Thyroid gland (tissue), 4 donors: ENCODE results near the gene VAMP5. TPM values are rescaled to one million over a fixed set of nuclear protein-coding genes. Genes with fewer than 3 reads are reported as not detected.

Experiments
- DNase-seq, 2 donors: peaks; one replicate each; pipeline ENCODE4 v3.0.0-alpha.2; 2019
- H3K27ac ChIP-seq, 3 donors: fragments of 200-600 bp; sonication (generic); 1 replicate in 2 of 3; 2 replicates in 1 of 3; pipeline ENCODE4 v1.5.1; 2016 to 2019; ENCODE audit warnings: mild to moderate bottlenecking in 1 of 3, moderate library complexity in 1 of 3
- H3K27me3 ChIP-seq: fragments of 200-600 bp; sonication (generic); one replicate; pipeline ENCODE4 v1.5.1; 2019
- H3K36me3 ChIP-seq, 2 donors: fragments of 200-600 bp; sonication (generic); one replicate each; pipeline ENCODE4 v1.5.1; 2016 to 2019
- H3K4me1 ChIP-seq, 2 donors: fragments of 200-600 bp; sonication (generic); one replicate each; pipeline ENCODE4 v1.5.1; 2017 to 2019
- H3K4me3 ChIP-seq, 3 donors: fragments of 200-600 bp; sonication (generic); replicated peaks in 1 of 3; 1 replicate in 2 of 3; 2 replicates in 1 of 3; pipeline ENCODE4 v1.5.1; 2016; ENCODE audit warnings: mild to moderate bottlenecking in 1 of 3
- H3K9me3 ChIP-seq: fragments of 200-600 bp; sonication (generic); one replicate; pipeline ENCODE4 v1.5.1; 2017
- POLR2A ChIP-seq, 2 donors: fragments of 450-650 bp; IDR thresholded peaks; one replicate each; pipeline ENCODE4 v1.6.1; 2017; ENCODE audit warnings: antibody characterized with exemption in 2 of 2, mild to moderate bottlenecking in 2 of 2, moderate library complexity in 1 of 2
- WGBS, 2 donors: methylation state at CpG; one replicate each; pipeline ENCODE4 v1.1.5; 2017; 5-methylcytosine and 5-hydroxymethylcytosine counted together
- intact Hi-C: fragments of 100-400 bp; cut with DNase I; formaldehyde crosslinking; loops from one replicate; pipeline ENCODE4 v1.15.1; 2023
- total RNA-seq, 4 donors: library from RNA; depleted of rRNA; stranded (reverse); fragments of >200 nt; gene quantifications; one replicate each; pipeline ENCODE4 v1.2.3, GENCODE V29; 2016
- TF ChIP-seq, protein P1 (sequence below), 6 experiments: fragments of 200-600 bp in 3 of 6; fragments of 450-650 bp in 3 of 6; sonication (generic) in 3 of 6; IDR thresholded peaks; one replicate each; pipeline ENCODE4 v1.5.1; 2016 to 2019; ENCODE audit warnings: antibody characterized with exemption in 6 of 6, mild to moderate bottlenecking in 2 of 6, inconsistent platforms in 1 of 6, moderate library complexity in 1 of 6

The VAMP5 gene
- total RNA-seq, 4 donors from 2014 or later: 13.6 to 41.3 (median 20.7) TPM

DNA sequence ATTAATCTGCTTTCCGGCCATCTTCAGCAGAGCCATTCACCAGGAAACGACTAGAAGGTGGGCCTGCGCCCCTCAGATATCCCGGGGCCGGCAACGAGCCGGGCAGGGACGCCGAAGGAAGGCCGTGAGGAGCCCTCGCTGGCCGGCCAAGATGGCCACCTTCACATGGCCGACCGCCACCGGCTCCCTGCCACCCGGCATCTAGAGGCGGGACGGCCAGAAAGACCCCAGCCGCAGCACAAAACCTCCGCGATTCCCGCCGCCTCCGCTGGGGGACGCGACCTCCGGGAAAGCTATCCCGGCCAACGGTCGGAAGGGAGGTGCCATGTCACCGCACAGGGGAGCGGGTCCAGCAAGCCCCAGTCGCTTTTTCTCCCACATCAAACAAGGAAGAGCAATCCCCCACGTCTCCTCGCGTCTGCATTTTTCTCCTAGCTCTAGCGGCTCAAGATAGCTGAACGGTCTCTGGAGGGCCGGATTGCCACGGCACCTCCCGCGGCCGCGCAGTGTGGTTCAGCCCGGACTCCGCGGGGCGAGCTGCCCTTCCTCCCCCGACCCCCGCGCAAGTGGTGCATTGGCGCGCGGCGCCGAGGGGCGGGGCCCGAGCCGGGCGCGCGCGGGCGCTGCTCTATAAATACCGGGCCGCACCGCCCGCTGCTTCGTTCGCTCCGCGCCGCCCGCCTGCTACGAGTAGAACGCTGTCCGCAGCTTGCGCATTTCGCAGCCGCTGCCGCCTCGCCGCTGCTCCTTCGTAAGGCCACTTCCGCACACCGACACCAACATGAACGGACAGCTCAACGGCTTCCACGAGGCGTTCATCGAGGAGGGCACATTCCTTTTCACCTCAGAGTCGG, 45.5 kb upstream of the VAMP5 start, which contains the start of gene MAT2A:
MAT2A (plus strand) TSS at position 662 of the 854 bp plus-strand sequence; CDS start at position 782, 120 bp downstream.
- intact Hi-C loops: no loop called here
- DNase-seq: peak; percentile 95 to 96
- Histone ChIP-seq H3K27ac (peak within 1 kb of the TSS; percentile 97 to 100 (median 98)), H3K4me1 (peaks cover 31 to 38% of the 10 kb centered on the region in 2 donors), H3K27me3 (no peaks in the 10 kb centered on the region), H3K9me3 (no peaks in the 10 kb centered on the region), H3K36me3 (peaks cover 28 to 35% of the 10 kb centered on the region in 2 donors), H3K4me3 (peak within 1 kb of the TSS; percentile 52 to 94 (median 89))
- TF ChIP-seq, protein P1, sequence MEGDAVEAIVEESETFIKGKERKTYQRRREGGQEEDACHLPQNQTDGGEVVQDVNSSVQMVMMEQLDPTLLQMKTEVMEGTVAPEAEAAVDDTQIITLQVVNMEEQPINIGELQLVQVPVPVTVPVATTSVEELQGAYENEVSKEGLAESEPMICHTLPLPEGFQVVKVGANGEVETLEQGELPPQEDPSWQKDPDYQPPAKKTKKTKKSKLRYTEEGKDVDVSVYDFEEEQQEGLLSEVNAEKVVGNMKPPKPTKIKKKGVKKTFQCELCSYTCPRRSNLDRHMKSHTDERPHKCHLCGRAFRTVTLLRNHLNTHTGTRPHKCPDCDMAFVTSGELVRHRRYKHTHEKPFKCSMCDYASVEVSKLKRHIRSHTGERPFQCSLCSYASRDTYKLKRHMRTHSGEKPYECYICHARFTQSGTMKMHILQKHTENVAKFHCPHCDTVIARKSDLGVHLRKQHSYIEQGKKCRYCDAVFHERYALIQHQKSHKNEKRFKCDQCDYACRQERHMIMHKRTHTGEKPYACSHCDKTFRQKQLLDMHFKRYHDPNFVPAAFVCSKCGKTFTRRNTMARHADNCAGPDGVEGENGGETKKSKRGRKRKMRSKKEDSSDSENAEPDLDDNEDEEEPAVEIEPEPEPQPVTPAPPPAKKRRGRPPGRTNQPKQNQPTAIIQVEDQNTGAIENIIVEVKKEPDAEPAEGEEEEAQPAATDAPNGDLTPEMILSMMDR (IDR thresholded peaks at IDR 0.05): peak; percentile 39 to 84 (median 78)
- peak; percentile 98 to 100 for TF ChIP-seq POLR2A (IDR thresholded peaks at IDR 0.05)
- 1 to 2% methylated on average over 32 to 40 of the region's 92 CpGs for WGBS, 2 donors

DNA sequence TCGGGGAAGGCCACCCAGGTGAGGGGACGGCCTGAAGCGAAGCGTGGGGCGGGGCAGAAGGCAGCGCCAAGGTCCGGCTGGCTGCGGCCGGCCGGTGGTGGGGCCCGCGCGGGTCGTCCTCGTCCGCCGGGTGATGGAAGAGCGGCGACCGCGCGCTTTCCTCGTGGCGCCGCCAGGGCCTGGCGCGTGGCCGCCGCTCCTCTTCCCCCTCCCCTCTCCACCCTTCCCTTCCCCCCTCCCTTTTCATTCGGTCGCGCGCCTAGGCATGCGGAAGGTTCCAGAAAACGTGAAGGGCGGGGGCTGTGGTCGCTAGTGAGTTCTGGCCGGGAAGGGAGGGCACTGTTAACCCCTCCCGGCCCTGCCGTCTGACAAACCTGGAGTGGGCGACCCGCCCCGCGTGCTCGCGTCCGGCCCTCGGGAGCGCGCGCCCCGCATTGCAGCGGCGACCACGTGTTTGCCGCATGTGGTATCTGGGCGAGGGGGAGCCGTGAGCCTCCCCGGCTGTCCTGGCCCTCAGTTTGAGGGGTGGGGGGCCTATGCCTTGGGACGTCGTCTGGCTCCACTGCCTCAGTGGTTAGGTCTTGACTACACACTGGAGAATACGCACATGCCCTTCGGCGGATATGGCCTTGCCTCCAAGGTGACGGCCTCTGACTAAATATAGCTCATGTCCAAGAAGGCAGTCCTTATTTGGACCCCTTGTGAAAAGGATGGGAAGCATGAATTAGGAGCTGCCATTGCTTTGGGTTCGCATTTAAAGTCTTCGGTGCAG, 44.7 kb upstream of the VAMP5 start:
- intact Hi-C loops: loop anchor here (10.0 kb wide), 1 partner anchor 215 kb away; the partner anchor contains the start of gene TGOLN2
- 0% methylated on average over 27 to 48 of the region's 67 CpGs for WGBS, 2 donors
- Histone ChIP-seq H3K27ac (peak overlapping the region; percentile 97 to 100 (median 98)), H3K4me1 (peaks cover 31 to 38% of the 10 kb centered on the region in 2 donors), H3K4me3 (peak overlapping the region; percentile 52 to 94 (median 89)), H3K9me3 (no peaks in the 10 kb centered on the region), H3K27me3 (no peaks in the 10 kb centered on the region), H3K36me3 (peaks cover 36 to 43% of the 10 kb centered on the region in 2 donors)
- peak; percentile 60 to 63 for DNase-seq
- no peak for TF ChIP-seq POLR2A (IDR thresholded peaks at IDR 0.05)
- TF ChIP-seq, protein P1 (IDR thresholded peaks at IDR 0.05): no peak

DNA sequence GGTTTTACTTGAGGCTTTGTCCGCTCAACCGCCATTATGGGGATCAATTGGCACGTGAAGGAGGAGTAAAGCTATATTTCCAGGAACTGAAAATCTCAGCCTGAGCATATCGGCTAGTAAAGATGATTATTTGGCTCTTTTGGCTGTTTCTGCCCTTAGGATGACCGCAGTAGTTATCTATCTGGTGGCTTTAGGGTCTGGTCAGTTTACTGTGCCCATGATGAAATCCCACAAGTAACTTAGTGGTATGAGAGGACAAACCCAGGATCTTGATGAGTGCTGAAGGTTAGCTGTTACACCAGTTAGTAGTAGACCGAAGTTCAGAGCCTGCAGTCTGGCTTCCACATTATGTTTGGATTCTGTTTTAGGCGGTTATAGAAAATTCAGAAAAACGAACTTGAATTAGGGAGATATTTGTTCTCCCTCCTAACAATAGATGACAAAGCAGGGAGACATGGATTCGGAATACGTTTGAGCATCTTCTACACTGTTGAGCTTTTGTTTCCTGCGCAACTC, 44.0 kb upstream of the VAMP5 start:
- peaks cover 43 to 49% of the 10 kb centered on the region in 2 donors for H3K36me3 ChIP-seq
- peaks cover 31 to 38% of the 10 kb centered on the region in 2 donors for H3K4me1 ChIP-seq
- no peak for TF ChIP-seq POLR2A (IDR thresholded peaks at IDR 0.05)
- TF ChIP-seq, protein P1 (IDR thresholded peaks at IDR 0.05): no peak
- 4 to 7% methylated on average over 11 of the region's 11 CpGs for WGBS, 2 donors
- intact Hi-C loops: loop anchor here (10.0 kb wide), 1 partner anchor 215 kb away; the partner anchor contains the start of gene TGOLN2
- peak overlapping the region; percentile 52 to 94 (median 89) for H3K4me3 ChIP-seq
- H3K9me3 ChIP-seq: no peaks in the 10 kb centered on the region
- no peaks in the 10 kb centered on the region for H3K27me3 ChIP-seq
- no peak for DNase-seq
- peak overlapping the region; percentile 97 to 100 (median 98) for H3K27ac ChIP-seq

DNA sequence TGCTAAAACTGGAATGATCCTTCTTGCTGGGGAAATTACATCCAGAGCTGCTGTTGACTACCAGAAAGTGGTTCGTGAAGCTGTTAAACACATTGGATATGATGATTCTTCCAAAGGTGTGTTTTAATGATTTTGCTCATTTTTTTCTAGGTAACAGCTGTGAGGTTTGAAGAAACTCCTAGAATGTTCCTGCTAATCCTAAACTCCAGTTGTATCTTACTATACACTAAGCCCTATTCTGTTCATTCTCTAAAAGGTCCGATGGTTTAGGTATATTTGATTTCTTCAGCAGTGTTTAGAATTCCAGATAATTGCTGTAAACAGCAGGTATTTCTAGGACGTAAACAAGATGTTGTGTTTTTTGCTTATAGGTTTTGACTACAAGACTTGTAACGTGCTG, 43.0 kb upstream of the VAMP5 start:
- Histone ChIP-seq H3K36me3 (peaks cover 54 to 60% of the 10 kb centered on the region in 2 donors), H3K27me3 (no peaks in the 10 kb centered on the region), H3K4me1 (peaks cover 31 to 38% of the 10 kb centered on the region in 2 donors), H3K27ac (peak overlapping the region; percentile 97 to 100 (median 98)), H3K4me3 (peak overlapping the region in 2 of 3 donors; percentile 89 to 94), H3K9me3 (no peaks in the 10 kb centered on the region)
- WGBS, 2 donors: 49 to 51% methylated on average over 4 of the region's 4 CpGs
- intact Hi-C loops: loop anchor here (10.0 kb wide), 1 partner anchor 216 kb away; the partner anchor contains the start of gene TGOLN2
- TF ChIP-seq, protein P1 (IDR thresholded peaks at IDR 0.05): no peak
- peak in 1 of 2 donors; percentile 4 for TF ChIP-seq POLR2A (IDR thresholded peaks at IDR 0.05)
- no peak for DNase-seq
